DMS 273 (cell line): ENCODE data around the gene CDC14B.

ENCODE experiments used
- DNase-seq: peaks from one replicate; lab custom pipeline; 2025; ENCODE audit not compliant: unreplicated experiment; lab: John Stamatoyannopoulos, UW

The CDC14B gene

DNA sequence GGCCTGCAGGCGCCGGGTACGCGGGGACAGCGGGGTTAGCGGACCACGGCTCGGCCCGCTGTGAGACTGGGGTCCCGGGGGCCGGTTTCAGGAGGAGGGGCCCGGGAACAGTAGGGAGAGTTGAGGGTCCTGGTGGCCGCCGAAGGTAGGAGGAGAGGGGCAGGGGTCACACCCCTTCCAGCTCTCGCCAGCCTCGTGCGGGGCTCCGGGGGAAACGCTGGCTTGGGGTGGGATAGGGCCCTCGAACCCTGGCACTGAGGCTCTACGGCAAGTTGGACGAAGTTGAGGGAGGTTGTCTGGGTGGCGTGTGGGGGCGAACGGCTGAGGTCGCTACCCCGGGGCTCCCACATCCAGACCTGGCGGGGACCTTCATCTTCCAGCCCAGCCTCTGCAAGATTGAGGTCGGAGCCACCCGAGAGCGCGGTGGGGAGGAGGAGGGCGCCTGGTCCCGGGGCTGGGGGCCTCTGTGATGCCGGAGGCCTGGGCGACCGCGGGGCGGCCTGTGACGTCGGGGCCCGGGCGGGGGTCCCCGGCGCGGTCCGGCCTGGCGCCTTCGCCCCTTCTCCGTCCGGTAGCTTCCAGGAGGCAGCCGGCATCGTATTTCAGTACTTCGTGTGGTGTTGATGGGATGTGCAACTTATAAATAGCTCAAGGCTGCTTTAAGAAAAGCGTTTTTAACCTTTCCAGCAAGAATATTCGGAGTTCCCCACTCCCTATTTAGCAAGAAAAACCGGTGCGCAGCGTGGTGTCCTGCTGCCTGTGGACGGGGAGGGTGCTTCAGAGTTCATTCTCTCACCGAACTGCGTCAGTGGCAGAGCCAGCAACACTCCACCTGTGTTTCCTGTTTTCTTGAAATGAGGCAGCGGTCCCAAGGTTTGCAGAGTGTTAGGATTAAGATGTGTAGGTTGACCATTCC lies 168.8 kb downstream of the CDC14B start:
- peak; percentile 53 for DNase-seq
